ENCODE data around the gene TSPAN9. TPM values are rescaled to one million over a fixed set of nuclear protein-coding genes. Genes with fewer than 3 reads are reported as not detected.

TSPAN9 gene
- total RNA-seq, 1 donor from 2014 or later: 109 TPM

DNA sequence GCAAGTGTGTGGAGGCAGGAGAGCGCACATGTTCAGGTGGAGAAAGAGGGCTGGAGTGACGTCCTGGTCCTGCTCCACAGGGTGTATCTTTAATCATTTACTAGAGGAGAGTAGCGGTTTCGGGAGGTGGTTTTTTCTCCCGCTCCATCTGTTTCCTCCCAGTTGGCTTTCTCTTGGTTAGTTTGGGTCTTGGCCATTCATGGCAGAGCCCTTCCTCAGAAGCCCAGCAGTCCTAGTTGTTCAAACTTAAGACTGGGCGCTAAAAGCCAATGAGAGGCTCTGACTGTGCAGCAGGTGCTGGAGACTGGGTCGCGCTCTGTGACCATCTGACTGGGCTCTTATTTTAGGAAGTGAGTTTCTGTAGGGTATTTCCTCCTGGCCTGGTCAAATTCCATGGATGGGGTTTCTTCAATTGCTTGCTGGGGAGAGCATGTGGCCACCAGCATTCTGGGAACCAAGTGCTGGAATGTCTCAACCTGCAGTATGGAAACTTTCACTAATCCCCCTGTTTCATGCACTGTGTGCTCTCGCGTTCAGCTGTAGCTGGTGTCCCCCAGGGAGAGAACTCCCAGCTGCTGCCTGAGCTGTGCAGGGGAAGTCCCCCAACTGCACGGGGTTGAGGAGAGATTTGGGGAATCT lies 27.4 kb upstream of the TSPAN9 start:
- Histone ChIP-seq H3K27me3 (no peaks in the 10 kb centered on the region), H3K27ac (no peak overlapping the region), H3K4me3 (no peak overlapping the region), H3K36me3 (no peaks in the 10 kb centered on the region), H3K4me1 (no peaks in the 10 kb centered on the region), H3K9me3 (no peaks in the 10 kb centered on the region)
- intact Hi-C loops (cut with DNase I): no loop called here
- DNase-seq (ENCODE audit: low spot score in 2 of 2): no peak
- TF ChIP-seq, protein P1, sequence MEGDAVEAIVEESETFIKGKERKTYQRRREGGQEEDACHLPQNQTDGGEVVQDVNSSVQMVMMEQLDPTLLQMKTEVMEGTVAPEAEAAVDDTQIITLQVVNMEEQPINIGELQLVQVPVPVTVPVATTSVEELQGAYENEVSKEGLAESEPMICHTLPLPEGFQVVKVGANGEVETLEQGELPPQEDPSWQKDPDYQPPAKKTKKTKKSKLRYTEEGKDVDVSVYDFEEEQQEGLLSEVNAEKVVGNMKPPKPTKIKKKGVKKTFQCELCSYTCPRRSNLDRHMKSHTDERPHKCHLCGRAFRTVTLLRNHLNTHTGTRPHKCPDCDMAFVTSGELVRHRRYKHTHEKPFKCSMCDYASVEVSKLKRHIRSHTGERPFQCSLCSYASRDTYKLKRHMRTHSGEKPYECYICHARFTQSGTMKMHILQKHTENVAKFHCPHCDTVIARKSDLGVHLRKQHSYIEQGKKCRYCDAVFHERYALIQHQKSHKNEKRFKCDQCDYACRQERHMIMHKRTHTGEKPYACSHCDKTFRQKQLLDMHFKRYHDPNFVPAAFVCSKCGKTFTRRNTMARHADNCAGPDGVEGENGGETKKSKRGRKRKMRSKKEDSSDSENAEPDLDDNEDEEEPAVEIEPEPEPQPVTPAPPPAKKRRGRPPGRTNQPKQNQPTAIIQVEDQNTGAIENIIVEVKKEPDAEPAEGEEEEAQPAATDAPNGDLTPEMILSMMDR (IDR thresholded peaks at IDR 0.05): no peak

DNA sequence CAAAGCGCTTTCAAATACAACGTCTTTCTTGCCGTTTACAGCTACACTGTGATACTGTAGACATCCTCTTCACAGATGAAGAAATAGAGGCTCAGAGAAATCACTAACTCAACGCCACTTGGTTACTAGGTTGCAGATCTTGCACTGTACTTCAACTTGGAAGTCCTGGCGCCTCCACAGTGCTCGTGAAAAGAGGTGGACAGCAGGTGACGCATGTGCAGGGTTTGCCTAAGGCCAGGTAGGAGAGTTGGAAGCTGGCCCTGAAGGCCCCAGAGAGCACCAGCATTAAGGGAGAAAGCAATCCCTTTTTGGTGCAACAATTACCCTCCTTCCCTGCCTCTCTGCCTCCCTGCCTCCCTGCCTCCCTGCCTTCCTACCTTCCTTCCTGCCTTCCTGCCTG lies 22.8 kb upstream of the TSPAN9 start:
- no peak overlapping the region for H3K4me3 ChIP-seq
- H3K4me1 ChIP-seq: no peaks in the 10 kb centered on the region
- H3K27ac ChIP-seq: no peak overlapping the region
- no peaks in the 10 kb centered on the region for H3K9me3 ChIP-seq
- intact Hi-C loops (cut with DNase I): no loop called here
- H3K27me3 ChIP-seq: no peaks in the 10 kb centered on the region
- DNase-seq (ENCODE audit: low spot score in 2 of 2): no peak
- TF ChIP-seq, protein P1 (IDR thresholded peaks at IDR 0.05): no peak
- no peaks in the 10 kb centered on the region for H3K36me3 ChIP-seq

DNA sequence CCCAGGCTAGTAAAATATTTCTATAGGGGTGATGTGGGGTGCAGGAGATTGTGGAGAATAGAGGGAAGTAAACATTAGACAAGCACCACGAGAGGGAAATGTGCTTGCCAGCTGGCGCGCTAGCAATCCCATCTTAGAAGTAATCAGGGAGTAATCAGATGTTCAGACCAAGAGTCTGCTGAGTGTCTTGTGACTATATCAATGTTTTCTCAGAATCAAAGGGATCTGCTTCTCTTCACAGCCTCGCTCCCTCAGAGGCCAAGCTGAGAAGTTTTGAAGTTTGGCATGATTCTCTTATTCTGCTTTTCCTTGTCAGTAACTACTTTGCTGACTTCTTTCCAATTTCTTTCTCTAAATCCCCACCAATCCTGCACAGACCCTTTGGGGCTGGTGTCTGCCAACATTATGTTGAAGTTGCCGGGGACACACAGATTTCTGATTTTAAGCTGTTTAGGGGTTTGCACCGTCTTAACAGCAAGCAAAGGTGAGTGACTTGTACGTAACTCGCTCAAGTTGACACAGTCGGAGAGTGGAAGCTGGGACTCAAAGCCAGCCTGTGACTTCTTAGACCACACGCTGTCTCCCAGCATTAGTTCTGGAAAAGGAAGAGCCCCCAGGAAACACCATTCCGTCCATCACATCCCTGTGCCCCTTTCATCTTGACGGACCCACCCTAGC lies 22.0 kb upstream of the TSPAN9 start:
- no peak overlapping the region for H3K27ac ChIP-seq
- no peaks in the 10 kb centered on the region for H3K4me1 ChIP-seq
- TF ChIP-seq, protein P1 (IDR thresholded peaks at IDR 0.05): no peak
- H3K9me3 ChIP-seq: no peaks in the 10 kb centered on the region
- H3K27me3 ChIP-seq: no peaks in the 10 kb centered on the region
- H3K4me3 ChIP-seq: no peak overlapping the region
- intact Hi-C loops (cut with DNase I): no loop called here
- no peaks in the 10 kb centered on the region for H3K36me3 ChIP-seq
- DNase-seq (ENCODE audit: low spot score in 2 of 2): no peak

DNA sequence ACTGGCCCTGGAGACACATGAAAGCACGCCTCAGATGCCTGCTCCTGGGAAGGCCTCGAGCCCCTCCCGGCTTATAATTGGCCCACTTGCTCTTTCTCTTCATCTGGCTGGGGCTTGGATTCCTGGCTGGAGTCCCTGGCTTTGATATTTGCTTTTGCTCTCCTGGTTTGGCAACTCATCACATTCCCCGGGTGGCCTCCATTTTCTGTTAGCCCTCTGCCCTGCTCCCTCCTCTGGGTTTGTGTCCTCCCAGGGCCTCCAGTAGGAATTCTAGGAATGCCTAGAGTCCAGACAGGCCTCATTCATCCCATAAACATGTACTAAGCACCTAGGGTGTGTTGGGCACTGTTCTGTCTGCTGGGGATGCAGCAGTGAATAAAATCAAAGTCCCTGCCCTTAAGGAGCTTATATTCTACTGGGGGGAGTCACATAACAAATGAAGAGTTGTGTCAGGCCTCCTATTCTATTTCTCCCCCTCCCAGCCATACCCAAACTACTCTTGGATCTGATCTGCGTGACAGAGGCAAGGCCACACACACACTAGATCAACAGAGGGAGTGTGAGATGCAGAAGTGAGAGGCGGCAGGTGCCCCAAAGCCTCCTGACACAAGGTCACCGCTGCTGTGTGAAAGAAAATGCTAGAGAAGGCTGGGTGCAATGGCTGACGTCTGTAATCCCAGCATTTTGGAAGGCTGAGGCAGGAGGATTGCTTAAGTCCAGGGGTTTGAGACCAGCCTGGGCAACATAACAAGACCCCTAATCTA lies 21.3 kb upstream of the TSPAN9 start:
- DNase-seq (ENCODE audit: low spot score in 2 of 2): no peak
- TF ChIP-seq, protein P1 (IDR thresholded peaks at IDR 0.05): no peak
- intact Hi-C loops (cut with DNase I): no loop called here
- H3K4me3 ChIP-seq: no peak overlapping the region
- H3K27ac ChIP-seq: no peak overlapping the region
- H3K4me1 ChIP-seq: no peaks in the 10 kb centered on the region
- no peaks in the 10 kb centered on the region for H3K27me3 ChIP-seq
- H3K36me3 ChIP-seq: no peaks in the 10 kb centered on the region
- no peaks in the 10 kb centered on the region for H3K9me3 ChIP-seq

DNA sequence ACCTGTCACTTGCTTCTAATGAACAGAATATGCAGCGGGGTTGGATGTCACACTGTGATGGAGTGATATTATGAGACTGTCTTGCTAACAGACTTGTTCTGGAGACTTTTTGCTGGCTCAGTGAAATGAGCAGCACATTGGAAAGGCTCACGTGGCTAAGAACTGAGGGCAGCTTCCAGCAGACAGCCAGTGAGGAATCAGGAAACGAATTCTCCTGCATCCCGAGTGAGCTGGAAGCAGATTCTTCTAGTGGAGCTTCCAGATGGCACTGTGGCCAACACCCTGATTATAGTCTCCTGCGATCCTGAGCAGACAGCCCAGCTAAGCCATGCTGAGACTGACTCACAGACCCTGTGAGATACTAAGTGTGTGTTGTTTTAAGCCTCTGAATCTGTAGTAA lies 16.1 kb upstream of the TSPAN9 start:
- Histone ChIP-seq H3K9me3 (peaks cover 0 to 4% of the 10 kb centered on the region in 2 donors), H3K4me3 (no peak overlapping the region), H3K27ac (no peak overlapping the region), H3K27me3 (no peaks in the 10 kb centered on the region), H3K4me1 (no peaks in the 10 kb centered on the region), H3K36me3 (no peaks in the 10 kb centered on the region)
- intact Hi-C loops (cut with DNase I): no loop called here
- DNase-seq (ENCODE audit: low spot score in 2 of 2): no peak
- TF ChIP-seq, protein P1 (IDR thresholded peaks at IDR 0.05): no peak

Data from ascending aorta (tissue), 2 donors.